ENCODE data around the gene ZNF277. TPM values are rescaled to one million over a fixed set of nuclear protein-coding genes. Genes with fewer than 3 reads are reported as not detected.

The ZNF277 gene
- total RNA-seq, 1 experiment from 2014 or later = 21.3 TPM

- no peak for TF ChIP-seq REST (IDR thresholded peaks at IDR 0.05; ENCODE audit: low read depth)
- TF ChIP-seq CEBPB (IDR thresholded peaks at IDR 0.05; ENCODE audit: low read depth) = no peak
Measured at GRCh38 chr7:112255388-112255720, 48.9 kb downstream of the ZNF277 start (continued).

DNA sequence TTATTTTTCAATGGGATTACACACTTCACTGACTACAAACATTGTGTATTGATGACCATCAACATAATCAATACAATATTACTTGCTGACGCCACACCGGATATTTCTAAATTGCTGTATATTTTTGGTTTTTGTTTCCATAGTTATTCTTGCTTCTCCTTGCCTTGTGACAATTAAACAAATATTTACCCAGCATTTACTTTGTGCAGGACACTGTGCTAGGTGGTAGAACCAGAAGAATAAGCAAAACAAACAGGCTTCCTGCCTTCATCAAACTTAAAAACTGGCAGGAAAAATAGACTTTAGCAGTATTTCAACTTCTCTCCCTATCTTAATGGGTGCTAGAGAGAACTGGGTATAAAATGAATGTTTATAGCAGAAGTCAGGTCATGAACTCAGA is 50.6 kb downstream of the ZNF277 start:
- DNase-seq (ENCODE audit: low read depth, low spot score) = no peak
- intact Hi-C loops (cut with micrococcal nuclease) = no loop called here
- RAD21 ChIA-PET (ENCODE audit: low non-redundant PET in 1 of 2, low total read pairs in 2 of 2, uncharacterized antibody in 2 of 2, unreplicated experiment in 2 of 2) = no interaction called here
- Histone ChIP-seq H3K36me3 (ENCODE audit: control insufficient read depth in 1 of 2, insufficient read depth in 2 of 2, low read length in 2 of 2) (no peaks in the 10 kb centered on the region), H3K79me2 (ENCODE audit: insufficient read depth, low read length) (no peaks in the 10 kb centered on the region), H3K4me1 (ENCODE audit: control insufficient read depth in 1 of 2, insufficient read depth in 2 of 2, low read length in 2 of 2) (no peaks in the 10 kb centered on the region), H3K4me3 (replicated peaks in 1 of 2; ENCODE audit: low read depth in 1 of 2, low read length in 2 of 2) (no peak overlapping the region), H3K9me3 (ENCODE audit: control insufficient read depth in 1 of 2, insufficient read depth in 1 of 2, low read depth in 1 of 2, low read length in 2 of 2) (no peaks in the 10 kb centered on the region), H3K27ac (ENCODE audit: low read depth, low read length) (no peak overlapping the region), H3K9me2 (ENCODE audit: insufficient read depth) (no peaks in the 10 kb centered on the region), H3K27me3 (ENCODE audit: insufficient read depth, low read length) (no peaks in the 10 kb centered on the region), H3K4me2 (ENCODE audit: low read length) (no peak overlapping the region), H3K9ac (ENCODE audit: low read length) (no peak overlapping the region), H4K20me1 (ENCODE audit: insufficient read depth) (no peaks in the 10 kb centered on the region), H2AFZ (ENCODE audit: low read depth, low read length, poor library complexity, severe bottlenecking) (no peak overlapping the region)
- POLR2A ChIA-PET = no interaction called here
- CTCF ChIA-PET = no interaction called here
- ATAC-seq = no peak
- no TSS peak for BruUV-seq (replicated peaks)
- no peak for TF ChIP-seq CTCF (IDR thresholded peaks at IDR 0.05 in 2 of 3, conservative IDR thresholded peaks at IDR 0.05 in 1 of 3; ENCODE audit: borderline replicate concordance in 1 of 3, insufficient read depth in 1 of 3, low read depth in 2 of 3, low read length in 2 of 3)
- no peak for TF ChIP-seq YY1 (IDR thresholded peaks at IDR 0.05; ENCODE audit: extremely low read depth, insufficient replicate concordance, low read depth, low read length)
- TF ChIP-seq REST (IDR thresholded peaks at IDR 0.05; ENCODE audit: low read depth) = no peak
- no peak for TF ChIP-seq JUND (IDR thresholded peaks at IDR 0.05)
- TF ChIP-seq ELF1 (IDR thresholded peaks at IDR 0.05; ENCODE audit: borderline replicate concordance, low read depth) = no peak
- no peak for TF ChIP-seq ZFX (IDR thresholded peaks at IDR 0.05)
- TF ChIP-seq POLR2A (IDR thresholded peaks at IDR 0.05; ENCODE audit: borderline replicate concordance, extremely low read depth, insufficient read depth, insufficient read length) = no peak
- no peak for TF ChIP-seq MAX (IDR thresholded peaks at IDR 0.05)
- no peak for TF ChIP-seq FOSL1 (IDR thresholded peaks at IDR 0.05; ENCODE audit: low read depth)
- TF ChIP-seq CEBPB (IDR thresholded peaks at IDR 0.05; ENCODE audit: low read depth) = no peak
- TF ChIP-seq SRF (IDR thresholded peaks at IDR 0.05; ENCODE audit: low read depth) = no peak
- no peak for TF ChIP-seq SIN3A (IDR thresholded peaks at IDR 0.05; ENCODE audit: low read depth)
- TF ChIP-seq ZNF274 (IDR thresholded peaks at IDR 0.05; ENCODE audit: low read depth, low read length) = no peak
- no peak for TF ChIP-seq TCF7L2 (IDR thresholded peaks at IDR 0.05; ENCODE audit: borderline replicate concordance, extremely low read depth, insufficient read depth, insufficient read length)
- no peak for TF ChIP-seq RAD21 (IDR thresholded peaks at IDR 0.05; ENCODE audit: low read depth)
- TF ChIP-seq EZH2phosphoT487 (IDR thresholded peaks at IDR 0.05; ENCODE audit: borderline replicate concordance) = no peak

Data from HCT116 (cell line).